ENCODE results near the gene IVD. TPM values are rescaled to one million over a fixed set of nuclear protein-coding genes. Genes with fewer than 3 reads are reported as not detected.

The IVD gene
- total RNA-seq, 1 donor from 2014 or later, result 106 TPM

DNA sequence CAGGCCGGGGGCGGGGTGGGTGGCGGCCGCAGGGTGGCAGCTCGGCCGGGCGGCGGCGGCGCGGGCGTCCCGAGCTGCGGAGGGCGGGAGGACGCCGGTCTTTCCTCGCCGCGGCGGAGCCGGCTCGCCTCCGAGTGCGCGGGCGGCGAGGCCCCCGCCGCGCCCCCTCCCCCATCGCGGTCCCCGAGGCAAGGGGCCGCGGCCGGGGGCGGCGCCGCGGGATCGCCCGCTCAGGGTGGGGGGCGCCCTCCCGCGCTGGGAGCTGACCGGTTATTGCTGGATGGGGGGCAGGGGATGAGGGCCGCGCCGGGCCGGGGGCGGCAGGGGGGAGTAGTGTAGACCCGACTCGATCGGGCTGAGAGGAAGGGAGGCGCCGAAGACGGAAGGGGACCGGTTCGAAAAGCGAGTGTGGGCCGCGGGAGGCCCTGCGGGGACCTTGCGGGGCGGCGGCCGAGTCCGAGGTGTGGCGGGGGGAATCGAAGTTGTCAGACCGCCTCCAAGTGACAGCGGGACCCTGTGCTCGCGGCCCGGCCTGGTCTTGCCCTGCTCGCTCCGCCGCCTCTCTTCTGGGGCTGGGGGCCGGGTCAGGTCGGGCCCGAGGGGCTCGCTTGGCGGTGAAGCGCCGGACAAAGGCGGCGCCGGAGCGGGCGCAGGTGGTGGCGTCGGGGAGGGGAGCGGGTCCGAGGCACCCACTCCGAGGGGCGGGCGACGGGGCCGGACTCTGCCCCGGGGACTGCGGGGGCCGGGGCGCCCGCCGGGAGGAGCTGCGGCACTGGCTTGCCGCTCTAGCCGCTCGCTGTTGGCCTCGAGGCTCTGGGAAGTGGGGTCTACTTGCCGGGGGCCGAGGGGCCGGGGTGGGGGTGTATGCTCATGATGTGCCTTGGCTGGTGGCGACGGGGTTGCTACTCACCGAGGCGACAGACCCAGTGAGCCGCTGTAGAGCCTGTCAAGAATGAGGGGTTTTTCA lies 36.3 kb downstream of the IVD start:
- H3K4me3 ChIP-seq, result peak overlapping the region; percentile 96
- no peak for DNase-seq
- TF ChIP-seq CTCF (IDR thresholded peaks at IDR 0.05; ENCODE audit: borderline replicate concordance), result peak; percentile 33
- H3K4me1 ChIP-seq, result peaks cover 84% of the 10 kb centered on the region
- peaks cover 11% of the 10 kb centered on the region for H3K27me3 ChIP-seq (ENCODE audit: low read depth)
- no peaks in the 10 kb centered on the region for H3K36me3 ChIP-seq
- H3K9me3 ChIP-seq (replicated peaks), result no peaks in the 10 kb centered on the region
- peak overlapping the region; percentile 84 for H3K27ac ChIP-seq (replicated peaks)
- intact Hi-C loops (cut with micrococcal nuclease), result no loop called here

DNA sequence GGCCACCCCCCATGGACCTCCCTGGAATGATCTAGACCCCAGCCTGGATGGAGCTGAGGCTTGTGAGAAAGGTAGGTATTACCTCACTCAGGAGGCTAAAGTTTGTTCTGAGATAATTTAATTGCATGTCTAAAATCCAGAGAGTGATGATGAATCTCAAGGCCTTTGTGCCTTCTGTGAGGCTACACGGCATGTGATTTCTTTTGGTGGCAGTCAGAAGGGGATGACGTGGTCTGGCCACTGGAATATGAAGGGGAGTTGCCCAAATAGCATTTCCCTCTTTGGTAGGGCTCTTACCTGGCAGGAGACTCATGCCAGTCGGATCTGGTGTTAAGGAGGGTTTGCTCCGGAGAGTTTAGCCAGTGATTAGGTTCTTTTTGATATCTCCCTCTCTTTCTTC lies 37.7 kb downstream of the IVD start:
- DNase-seq, result no peak
- Histone ChIP-seq H3K27me3 (ENCODE audit: low read depth) (no peaks in the 10 kb centered on the region), H3K4me1 (peaks cover 72% of the 10 kb centered on the region), H3K36me3 (no peaks in the 10 kb centered on the region), H3K9me3 (replicated peaks) (no peaks in the 10 kb centered on the region), H3K27ac (replicated peaks) (no peak overlapping the region), H3K4me3 (no peak overlapping the region)
- no peak for TF ChIP-seq CTCF (IDR thresholded peaks at IDR 0.05; ENCODE audit: borderline replicate concordance)
- intact Hi-C loops (cut with micrococcal nuclease), result no loop called here

- Histone ChIP-seq H3K4me1 (peaks cover 66% of the 10 kb centered on the region), H3K27ac (replicated peaks) (no peak overlapping the region), H3K9me3 (replicated peaks) (no peaks in the 10 kb centered on the region), H3K36me3 (no peaks in the 10 kb centered on the region), H3K4me3 (no peak overlapping the region), H3K27me3 (ENCODE audit: low read depth) (no peaks in the 10 kb centered on the region)
- DNase-seq, result no peak
- intact Hi-C loops (cut with micrococcal nuclease), result no loop called here
- TF ChIP-seq CTCF (IDR thresholded peaks at IDR 0.05; ENCODE audit: borderline replicate concordance), result no peak
Observed at GRCh38 chr15:40443846-40444245, 38.3 kb downstream of the IVD start.

- Histone ChIP-seq H3K36me3 (no peaks in the 10 kb centered on the region), H3K9me3 (replicated peaks) (no peaks in the 10 kb centered on the region), H3K4me3 (no peak overlapping the region), H3K27ac (replicated peaks) (peak overlapping the region; percentile 51), H3K4me1 (peaks cover 59% of the 10 kb centered on the region), H3K27me3 (ENCODE audit: low read depth) (no peaks in the 10 kb centered on the region)
- no peak for TF ChIP-seq CTCF (IDR thresholded peaks at IDR 0.05; ENCODE audit: borderline replicate concordance)
- intact Hi-C loops (cut with micrococcal nuclease), result no loop called here
- no peak for DNase-seq
Observed at GRCh38 chr15:40444736-40445135, 39.1 kb downstream of the IVD start.

- intact Hi-C loops (cut with micrococcal nuclease), result no loop called here
- Histone ChIP-seq H3K27me3 (ENCODE audit: low read depth) (no peaks in the 10 kb centered on the region), H3K36me3 (no peaks in the 10 kb centered on the region), H3K9me3 (replicated peaks) (no peaks in the 10 kb centered on the region), H3K27ac (replicated peaks) (peak overlapping the region; percentile 51), H3K4me3 (no peak overlapping the region), H3K4me1 (peaks cover 57% of the 10 kb centered on the region)
- TF ChIP-seq CTCF (IDR thresholded peaks at IDR 0.05; ENCODE audit: borderline replicate concordance), result no peak
- no peak for DNase-seq
Observed at GRCh38 chr15:40445421-40445922, 39.9 kb downstream of the IVD start.

Measured in left ventricle myocardium inferior (tissue), 1 donor.